Measurements from ENCODE around the gene BTLA.
A peak's percentile ranks its signal among the peaks of the same experiment; 100 is the strongest.
"Not testable (repeated sequence)": the region's sequence is repeated elsewhere in the genome, so short reads cannot be mapped to it uniquely, and the experiment has no call there.

BTLA gene

GRCh38 chr3:112489674-112490479 lies 9.4 kb downstream of the BTLA start:
- DNase-seq, result no peak

DNA sequence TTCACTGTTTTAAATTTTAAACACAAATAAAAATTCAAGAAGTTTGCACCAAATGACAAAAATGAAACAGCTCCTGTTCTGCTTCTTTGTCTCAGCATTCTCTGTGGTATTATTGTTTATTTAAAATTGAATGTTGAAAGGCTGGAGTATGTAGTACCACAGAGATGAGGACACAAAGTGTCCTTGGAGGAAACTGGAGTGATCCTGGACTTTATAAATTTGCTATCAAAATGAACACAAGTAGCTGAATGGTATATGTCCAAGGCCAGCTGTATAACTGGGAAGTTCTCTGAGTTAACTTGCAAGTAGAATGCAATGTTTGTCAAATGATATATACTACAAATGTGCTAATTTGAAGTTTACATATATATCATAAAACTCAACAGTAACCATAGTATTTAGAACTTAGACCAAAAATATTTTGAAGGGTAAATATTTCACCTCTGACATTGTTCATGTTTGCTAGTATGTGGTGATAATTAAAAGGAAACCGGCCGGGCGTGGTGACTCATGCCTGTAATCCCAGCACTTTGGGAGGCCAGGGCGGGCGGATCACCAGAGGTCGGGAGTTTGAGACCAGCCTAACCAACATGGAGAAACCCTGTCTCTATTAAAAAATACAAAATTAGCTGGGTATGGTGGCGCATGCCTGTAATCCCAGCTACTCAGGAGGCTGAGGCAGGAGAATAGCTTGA lies 12.3 kb downstream of the BTLA start:
- DNase-seq, result no peak

GRCh38 chr3:112484352-112484751 lies 14.9 kb downstream of the BTLA start:
- no peak for DNase-seq

DNA sequence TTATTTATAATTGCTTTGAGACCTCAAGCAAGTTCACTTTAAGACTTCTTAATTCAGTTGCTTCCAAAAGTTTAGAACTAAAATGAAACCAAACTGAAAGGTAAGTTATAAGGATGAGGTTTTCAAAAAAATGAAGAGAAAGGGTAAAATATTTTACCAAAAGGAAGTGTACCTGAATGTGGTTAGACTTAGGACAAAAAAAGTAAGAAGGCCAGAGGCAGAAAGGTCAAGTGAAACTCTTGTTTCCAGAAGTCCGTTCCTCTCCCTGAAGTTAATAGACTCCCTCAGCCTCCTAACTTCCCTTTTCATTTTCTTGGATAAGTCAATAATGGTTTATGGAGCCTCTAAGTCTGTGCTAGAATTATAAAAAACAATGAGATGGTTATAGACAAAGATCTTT lies 16.6 kb downstream of the BTLA start:
- DNase-seq, result no peak

DNA sequence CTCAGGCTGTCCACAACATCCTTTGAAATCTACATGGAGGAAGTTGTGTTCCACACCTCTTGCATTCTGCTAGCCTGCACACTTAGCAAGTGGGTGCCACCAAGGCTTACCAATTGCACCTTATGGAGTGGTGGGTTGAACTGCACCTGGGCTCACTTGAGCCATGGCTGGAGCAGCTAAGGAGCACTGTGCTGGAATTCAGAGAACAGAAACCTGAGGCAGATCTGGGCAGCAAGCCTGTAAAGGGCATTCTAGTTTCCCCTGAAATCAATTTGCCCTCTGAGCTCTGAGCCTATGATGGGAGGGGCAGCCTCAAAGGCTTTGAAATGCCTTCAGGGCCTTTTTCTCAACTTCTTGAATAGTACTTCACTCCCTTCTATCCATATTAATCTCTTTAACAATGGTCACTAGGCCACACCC lies 18.0 kb downstream of the BTLA start:
- DNase-seq, result no peak

GRCh38 chr3:112477891-112478290 lies 21.4 kb downstream of the BTLA start:
- no peak for DNase-seq

DNA sequence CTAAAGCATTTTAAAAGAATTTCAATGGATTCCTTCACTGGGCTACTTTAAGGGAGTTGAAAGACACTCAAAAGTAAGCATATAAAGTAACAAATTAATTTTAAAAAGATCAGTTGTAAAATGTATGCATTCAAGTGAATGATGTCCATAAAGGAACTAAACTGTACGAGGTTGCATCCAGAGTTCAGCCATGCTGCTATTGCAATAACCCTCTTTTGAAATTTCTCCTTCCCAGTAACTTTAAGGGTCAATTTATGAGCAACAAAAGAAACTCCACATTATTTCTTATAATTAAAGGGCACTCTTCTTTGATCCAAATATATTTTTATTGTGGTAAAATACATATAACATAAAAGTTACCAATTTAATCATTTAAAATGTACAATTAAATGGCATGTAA lies 22.9 kb downstream of the BTLA start:
- DNase-seq, result no peak

GRCh38 chr3:112474796-112475195 lies 24.5 kb downstream of the BTLA start:
- no peak for DNase-seq

DNA sequence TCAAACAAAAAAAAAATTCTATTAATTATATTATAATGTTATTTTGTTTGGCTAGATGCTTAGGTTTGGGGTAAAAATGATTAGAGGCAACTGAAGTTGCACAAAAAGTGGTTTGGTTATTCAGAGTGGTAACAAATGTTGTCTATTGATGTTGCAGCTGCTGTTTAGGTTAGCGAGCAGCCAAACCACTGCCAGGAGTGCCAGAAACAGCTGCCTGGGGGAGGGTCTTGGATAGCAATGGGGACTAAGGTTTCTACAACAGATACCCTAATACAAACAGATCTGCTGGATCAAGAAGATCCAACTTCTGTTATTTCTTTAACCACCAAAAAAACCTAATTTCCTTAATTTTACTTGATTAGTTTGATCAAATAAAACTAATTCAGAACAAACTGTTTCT lies 26.6 kb downstream of the BTLA start:
- no peak for DNase-seq

DNA sequence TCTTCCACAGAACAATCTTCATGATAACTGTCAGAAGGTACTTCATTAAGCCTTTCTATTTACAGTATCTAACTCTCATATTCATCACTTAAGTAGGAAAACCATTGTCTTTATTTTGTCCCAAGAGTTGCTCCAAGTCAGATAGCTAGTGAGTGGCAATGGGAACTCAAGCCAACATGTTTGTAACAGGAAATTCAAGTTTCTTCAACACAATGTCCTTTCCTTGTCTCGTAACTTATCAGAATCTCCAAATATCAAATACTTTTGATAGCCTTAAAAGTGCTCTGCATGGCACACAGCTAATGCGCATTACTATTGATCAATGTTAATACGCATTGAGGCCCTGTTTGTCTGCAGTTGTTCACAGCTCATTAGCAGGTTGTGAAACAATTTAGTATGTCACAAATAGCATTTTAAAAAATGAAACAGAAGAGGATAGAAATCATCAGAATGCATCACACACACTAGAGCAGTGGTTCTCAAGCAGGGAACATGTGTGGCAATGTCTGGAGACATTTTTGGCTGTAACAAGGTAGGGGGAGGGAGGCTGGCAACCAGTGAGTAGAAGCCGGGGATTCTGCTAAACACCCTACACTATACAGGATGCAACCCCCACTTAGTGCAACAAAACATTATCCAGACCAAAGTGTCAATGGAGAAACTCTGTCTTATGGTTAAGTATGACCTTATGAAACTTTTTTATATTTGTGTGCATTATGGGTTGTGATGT lies 27.5 kb downstream of the BTLA start:
- no peak for DNase-seq

DNA sequence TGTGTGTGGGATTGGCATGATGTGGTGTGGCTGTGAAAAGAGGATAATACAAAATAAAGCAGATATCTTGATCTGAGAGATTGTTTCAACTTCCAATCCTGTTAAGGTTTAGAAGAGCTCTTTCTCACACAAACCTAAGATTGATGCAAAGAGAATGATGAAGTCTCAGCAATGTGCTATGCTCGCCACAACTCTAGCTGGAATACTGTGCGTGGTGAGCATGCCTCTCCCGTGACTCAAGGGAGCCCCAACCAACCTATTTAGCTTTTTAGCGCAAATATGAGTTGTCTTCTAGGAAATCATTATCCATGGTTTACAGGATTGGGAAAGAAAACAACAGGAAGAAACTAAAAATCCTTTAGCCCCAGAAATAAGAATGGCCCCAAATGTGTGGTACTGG lies 28.5 kb downstream of the BTLA start:
- DNase-seq, result no peak

- no peak for DNase-seq
Observed at GRCh38 chr3:112469671-112470070, 29.6 kb downstream of the BTLA start.

- DNase-seq, result no peak
Observed at GRCh38 chr3:112467539-112467938, 31.7 kb downstream of the BTLA start.

DNA sequence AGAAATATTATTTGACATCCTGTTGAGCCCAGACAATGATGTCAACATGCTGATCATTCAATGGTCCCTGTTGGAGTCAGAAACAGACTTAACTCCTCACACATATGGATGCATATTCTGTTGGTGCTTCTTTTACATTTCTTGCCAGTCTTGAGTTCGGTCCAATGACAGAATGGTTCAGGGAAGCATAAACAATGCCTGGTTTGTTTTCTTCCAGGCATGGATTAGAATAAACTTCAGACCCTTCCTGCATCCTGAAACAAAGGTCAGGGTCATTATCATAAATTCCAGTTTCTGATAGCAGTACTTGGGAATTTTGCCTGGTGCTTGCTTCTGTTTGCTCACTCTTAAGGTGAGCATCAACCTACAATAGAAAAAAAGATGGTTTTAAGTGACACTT lies 33.3 kb downstream of the BTLA start:
- no peak for DNase-seq

DNA sequence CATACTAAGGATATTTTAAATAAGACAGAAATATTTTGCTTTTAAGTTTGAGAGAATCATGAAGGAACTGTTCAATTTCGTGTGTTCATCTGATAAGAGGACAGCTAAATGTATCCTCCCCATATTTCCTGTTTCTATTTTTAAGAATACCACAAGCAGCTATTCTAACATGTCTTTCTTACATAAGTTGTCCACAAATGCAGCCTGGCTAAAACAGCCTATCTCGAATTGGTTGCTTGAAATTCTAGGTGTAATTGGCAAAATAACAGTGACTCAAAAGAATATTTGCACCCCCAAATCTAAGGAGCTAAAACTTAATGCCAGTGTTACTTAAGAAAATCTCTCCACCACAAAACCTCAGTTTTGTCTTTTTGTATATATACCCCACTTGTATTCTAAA lies 35.0 kb downstream of the BTLA start:
- DNase-seq, result no peak

DNA sequence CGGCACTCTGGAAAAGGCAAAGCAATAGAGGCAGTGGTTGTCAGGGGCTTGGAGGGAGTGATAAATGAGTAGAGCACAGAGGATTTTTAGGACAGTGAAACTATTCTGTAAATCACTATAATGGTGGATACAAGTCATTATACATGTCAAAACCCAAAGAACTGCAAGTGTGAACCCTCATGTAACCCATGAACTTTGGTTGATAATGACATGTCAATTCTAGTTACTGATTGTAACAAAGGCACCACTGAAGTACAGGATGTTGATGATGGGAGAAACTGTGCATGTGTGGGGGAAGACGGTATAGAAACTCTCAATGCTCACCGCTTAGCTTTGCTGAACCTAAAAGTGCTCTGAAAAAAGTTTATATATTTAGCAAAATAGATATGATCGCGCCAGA lies 36.0 kb downstream of the BTLA start:
- DNase-seq, result no peak

DNA sequence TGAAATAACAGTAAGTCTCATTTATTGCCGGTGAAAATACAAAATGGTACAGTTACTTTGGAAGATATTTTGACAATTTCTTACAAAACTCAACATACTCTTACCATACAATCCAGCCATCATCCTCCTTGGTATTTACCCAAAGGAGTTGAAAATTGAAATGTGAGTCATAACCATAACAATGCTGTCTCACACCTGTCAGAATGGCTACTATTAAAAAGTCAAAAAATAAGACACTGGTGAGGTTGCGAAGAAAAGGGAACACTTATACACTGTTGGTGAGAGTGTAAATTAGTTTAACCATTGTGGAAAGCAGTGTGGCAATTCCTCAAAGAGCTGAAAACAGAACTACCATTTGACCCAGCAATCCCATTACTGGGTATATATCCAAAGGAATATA lies 37.5 kb downstream of the BTLA start:
- not testable (repeated sequence) for DNase-seq

DNA sequence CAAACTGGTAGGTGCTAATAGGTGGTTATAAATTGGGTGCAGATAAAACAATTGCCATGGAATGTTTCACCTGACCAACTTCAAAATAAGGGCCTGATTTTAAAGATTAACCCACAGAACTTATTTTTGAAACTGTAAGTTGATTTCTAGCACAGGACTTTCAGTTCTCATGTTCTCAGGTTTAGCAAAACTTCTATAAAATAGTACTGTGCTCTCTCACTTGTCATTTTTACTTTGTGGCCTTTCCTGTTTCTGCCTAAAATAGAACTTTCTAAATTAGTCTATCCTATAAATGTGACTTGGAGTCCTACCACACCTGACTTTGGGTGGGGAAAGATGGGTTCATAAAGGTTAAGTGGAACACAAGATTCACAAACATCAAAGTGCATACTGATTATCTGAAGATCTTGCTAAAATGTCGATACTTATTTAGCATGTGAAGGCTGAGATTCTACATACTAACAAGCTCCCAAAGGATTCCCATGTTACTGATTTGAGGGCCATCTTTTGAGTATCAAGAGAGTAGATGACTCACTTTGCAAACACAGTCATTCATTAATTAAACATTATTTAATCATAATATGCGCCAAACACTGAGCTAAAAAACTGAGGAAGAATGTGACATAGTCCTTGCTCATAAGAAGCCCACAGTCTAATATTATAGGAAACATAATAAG lies 38.6 kb downstream of the BTLA start:
- DNase-seq, result no peak

GRCh38 chr3:112459750-112460149 lies 39.5 kb downstream of the BTLA start:
- no peak for DNase-seq

DNA sequence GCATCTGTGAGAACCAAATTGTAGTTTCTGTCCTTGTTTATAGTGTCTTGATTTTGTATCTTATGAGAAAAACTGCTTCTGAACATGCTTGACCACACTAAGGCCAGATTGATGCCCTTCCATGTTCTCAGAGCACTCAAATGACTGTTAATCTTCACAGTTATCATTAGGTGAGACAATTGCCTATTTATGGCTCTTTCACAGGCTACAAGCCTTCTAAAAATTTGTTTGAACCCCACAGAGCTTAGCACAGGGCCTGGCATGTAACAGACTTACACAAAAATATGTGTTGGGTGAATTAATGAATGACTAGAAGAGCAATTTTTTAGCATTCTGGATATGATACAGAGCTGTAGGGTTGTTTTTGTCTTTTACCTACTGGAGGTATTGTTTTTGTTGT lies 43.1 kb downstream of the BTLA start:
- no peak for DNase-seq

GRCh38 chr3:112448939-112449338 lies 50.3 kb downstream of the BTLA start:
- DNase-seq, result no peak

- DNase-seq, result peak; percentile 61
Observed at GRCh38 chr3:112446343-112446742, 52.9 kb downstream of the BTLA start.

DNA sequence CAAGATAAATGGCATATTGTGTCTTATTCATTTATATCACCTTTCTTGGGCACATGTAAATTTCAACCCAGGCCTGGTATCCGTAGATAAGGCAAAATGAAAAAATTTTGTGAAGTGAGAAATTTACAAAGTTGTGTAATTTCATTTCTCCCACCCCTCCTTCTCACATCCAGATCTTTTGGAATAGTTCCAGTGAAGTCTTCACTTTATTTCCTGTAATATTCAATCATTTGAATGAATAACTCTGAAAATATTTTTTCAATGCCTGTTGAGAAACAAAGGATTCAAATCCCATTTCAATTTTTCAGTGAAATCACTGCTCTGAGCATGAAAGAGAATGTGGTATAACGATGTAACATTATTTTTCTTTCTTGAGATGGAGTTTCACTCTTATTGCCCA lies 53.4 kb downstream of the BTLA start:
- no peak for DNase-seq

Data from kidney glomerular epithelial cell (primary cell).